H9 (cell line): ENCODE data around the gene TTC7B. TPM values are rescaled to one million over a fixed set of nuclear protein-coding genes. Genes with fewer than 3 reads are reported as not detected.

Experiments
- DNase-seq: peaks from one replicate; pipeline ENCODE4 v3.0.0-alpha.2; 2017
- H2AFZ ChIP-seq: one replicate; pipeline ENCODE4 v1.6.1; 2013; ENCODE audit warnings: mild to moderate bottlenecking, low read length, control low read depth, moderate library complexity
- H2AK5ac ChIP-seq: 2 replicates; pipeline ENCODE4 v1.6.1; 2013; ENCODE audit warnings: low read length, control low read depth, mixed read lengths; ENCODE audit not compliant: insufficient read length
- H2BK120ac ChIP-seq: one replicate; pipeline ENCODE4 v1.6.1; 2013; ENCODE audit warnings: low read depth, mild to moderate bottlenecking, low read length, control low read depth, inconsistent platforms; ENCODE audit not compliant: poor library complexity, severe bottlenecking
- H2BK12ac ChIP-seq: 2 replicates; pipeline ENCODE4 v1.6.1; 2013; ENCODE audit warnings: low read length, control low read depth, mixed read lengths, low read depth; ENCODE audit not compliant: insufficient read length
- H2BK15ac ChIP-seq: 2 replicates; pipeline ENCODE4 v1.6.1; 2013; ENCODE audit warnings: low read depth, low read length, control low read depth
- H2BK20ac ChIP-seq: one replicate; pipeline ENCODE4 v1.6.1; 2013; ENCODE audit warnings: low read depth, mild to moderate bottlenecking, low read length, control low read depth, inconsistent platforms; ENCODE audit not compliant: poor library complexity, severe bottlenecking
- H2BK5ac ChIP-seq: 2 replicates; pipeline ENCODE4 v1.6.1; 2013; ENCODE audit warnings: low read length, control low read depth, mixed read lengths; ENCODE audit not compliant: insufficient read length
- H3K14ac ChIP-seq: 2 replicates; pipeline ENCODE4 v1.6.1; 2013; ENCODE audit warnings: low read length, control low read depth; ENCODE audit not compliant: insufficient read depth
- H3K18ac ChIP-seq: 2 replicates; pipeline ENCODE4 v1.6.1; 2013; ENCODE audit warnings: low read depth, mild to moderate bottlenecking, mixed read lengths, low read length, control low read depth; ENCODE audit not compliant: insufficient read length
- H3K23ac ChIP-seq: 2 replicates; pipeline ENCODE4 v1.6.1; 2013; ENCODE audit warnings: low read length, control low read depth, mixed read lengths, low read depth; ENCODE audit not compliant: insufficient read length
- H3K23me2 ChIP-seq: 2 replicates; pipeline ENCODE4 v1.6.1; 2013; ENCODE audit warnings: low read depth, mild to moderate bottlenecking, mixed read lengths, low read length, control low read depth; ENCODE audit not compliant: insufficient read length, poor library complexity, severe bottlenecking
- H3K27ac ChIP-seq: 2 replicates; pipeline ENCODE4 v1.5.1; 2013; ENCODE audit warnings: low read length, control low read depth, mixed read lengths, low read depth; ENCODE audit not compliant: insufficient read length
- H3K27me3 ChIP-seq: 2 replicates; pipeline ENCODE4 v1.6.1; 2013; ENCODE audit warnings: low read length, control low read depth, inconsistent platforms; ENCODE audit not compliant: insufficient read depth
- H3K4ac ChIP-seq: 2 replicates; pipeline ENCODE4 v1.6.1; 2013; ENCODE audit warnings: low read depth, mild to moderate bottlenecking, control low read depth, inconsistent platforms, low read length, moderate library complexity
- H3K4me1 ChIP-seq: 2 replicates; pipeline ENCODE4 v1.6.1; 2013; ENCODE audit warnings: low read length, control low read depth, inconsistent platforms; ENCODE audit not compliant: insufficient read depth
- H3K4me2 ChIP-seq: 2 replicates; pipeline ENCODE4 v1.6.1; 2013; ENCODE audit warnings: low read length, control low read depth, mixed read lengths; ENCODE audit not compliant: insufficient read length, insufficient read depth
- H3K56ac ChIP-seq: 2 replicates; pipeline ENCODE4 v1.6.1; 2013; ENCODE audit warnings: low read depth, mild to moderate bottlenecking, mixed read lengths, low read length, control low read depth; ENCODE audit not compliant: insufficient read length
- H3K79me1 ChIP-seq: 2 replicates; pipeline ENCODE4 v1.6.1; 2013; ENCODE audit warnings: low read depth, mild to moderate bottlenecking, moderate library complexity, low read length, control low read depth, inconsistent platforms; ENCODE audit not compliant: insufficient read depth, poor library complexity, severe bottlenecking
- H3K79me2 ChIP-seq: 2 replicates; pipeline ENCODE4 v1.6.1; 2013; ENCODE audit warnings: low read length, control low read depth, inconsistent platforms; ENCODE audit not compliant: insufficient read depth
- H3K9ac ChIP-seq: 2 replicates; pipeline ENCODE4 v1.6.1; 2013; ENCODE audit warnings: low read length, control low read depth, mixed read lengths; ENCODE audit not compliant: insufficient read length; ENCODE audit errors: extremely low read depth
- H3K9me3 ChIP-seq: one replicate; pipeline ENCODE4 v1.6.1; 2013; ENCODE audit warnings: low read depth, low read length, inconsistent platforms; ENCODE audit not compliant: control insufficient read depth
- H3T11ph ChIP-seq: one replicate; pipeline ENCODE4 v1.6.1; 2013; ENCODE audit warnings: mild to moderate bottlenecking, low read length, control low read depth, inconsistent platforms
- H4K20me1 ChIP-seq: one replicate; pipeline ENCODE4 v1.6.1; 2013; ENCODE audit not compliant: control insufficient read depth, insufficient read length, insufficient read depth
- H4K5ac ChIP-seq: 2 replicates; pipeline ENCODE4 v1.6.1; 2013; ENCODE audit warnings: low read depth, mild to moderate bottlenecking, mixed read lengths, low read length, control low read depth; ENCODE audit not compliant: insufficient read length
- H4K8ac ChIP-seq: replicated peaks from 2 replicates; pipeline ENCODE4 v1.6.1; 2013; ENCODE audit warnings: low read length, control low read depth, mixed read lengths, low read depth; ENCODE audit not compliant: insufficient read length
- H4K91ac ChIP-seq: 2 replicates; pipeline ENCODE4 v1.6.1; 2013; ENCODE audit warnings: low read depth, mild to moderate bottlenecking, moderate library complexity, mixed read lengths, low read length, control low read depth; ENCODE audit not compliant: insufficient read length
- H3K27ac Mint-ChIP-seq, 3 experiments: 2 replicates in 2 of 3; 3 replicates in 1 of 3; pipeline ENCODE4 v1.8.0; 2020 to 2021; ENCODE audit warnings: mixed read lengths in 3 of 3, mild to moderate bottlenecking in 1 of 3, moderate library complexity in 1 of 3
- H3K27me3 Mint-ChIP-seq: 2 replicates; pipeline ENCODE4 v1.8.0; 2021; ENCODE audit warnings: low read depth, mild to moderate bottlenecking, moderate library complexity, mixed read lengths
- H3K36me3 Mint-ChIP-seq, 3 experiments: 2 replicates in 2 of 3; 3 replicates in 1 of 3; pipeline ENCODE4 v1.8.0; 2020 to 2021; ENCODE audit warnings: low read depth in 3 of 3, mixed read lengths in 3 of 3; ENCODE audit not compliant: insufficient read depth in 1 of 3
- H3K4me1 Mint-ChIP-seq, 2 experiments: 2 replicates each; pipeline ENCODE4 v1.8.0; 2020; ENCODE audit warnings: mixed read lengths in 2 of 2
- H3K4me3 Mint-ChIP-seq, 2 experiments: 2 replicates in 1 of 2; 3 replicates in 1 of 2; pipeline ENCODE4 v1.8.0; 2020 to 2021; ENCODE audit warnings: mild to moderate bottlenecking in 2 of 2, mixed read lengths in 2 of 2, moderate library complexity in 1 of 2
- H3K9me3 Mint-ChIP-seq, 2 experiments: 2 replicates in 1 of 2; 3 replicates in 1 of 2; pipeline ENCODE4 v1.8.0; 2020; ENCODE audit warnings: mild to moderate bottlenecking in 2 of 2, mixed read lengths in 2 of 2, moderate library complexity in 1 of 2
- WGBS: extraction: QIAGEN DNeasy Blood & Tissue Kit; methylation state at CpG from one replicate; pipeline ENCODE4 v1.1.7; 2013; ENCODE audit warnings: missing lambda C conversion rate, low lambda C conversion rate, mixed read lengths; ENCODE audit not compliant: insufficient read length; ENCODE audit errors: extremely low coverage; 5-methylcytosine and 5-hydroxymethylcytosine counted together
- total RNA-seq: library from RNA; stranded (reverse); gene quantifications from 2 replicates; pipeline ENCODE4 v1.2.1, GENCODE V29; 2021
- TF ChIP-seq, protein P1 (sequence below): fragments of 200-600 bp; sonication (generic); conservative IDR thresholded peaks from 3 replicates; pipeline ENCODE4 v1.8.0; 2021; ENCODE audit warnings: antibody characterized with exemption, mild to moderate bottlenecking

Gene TTC7B
- total RNA-seq, 1 experiment from 2014 or later = 33.7 TPM

DNA sequence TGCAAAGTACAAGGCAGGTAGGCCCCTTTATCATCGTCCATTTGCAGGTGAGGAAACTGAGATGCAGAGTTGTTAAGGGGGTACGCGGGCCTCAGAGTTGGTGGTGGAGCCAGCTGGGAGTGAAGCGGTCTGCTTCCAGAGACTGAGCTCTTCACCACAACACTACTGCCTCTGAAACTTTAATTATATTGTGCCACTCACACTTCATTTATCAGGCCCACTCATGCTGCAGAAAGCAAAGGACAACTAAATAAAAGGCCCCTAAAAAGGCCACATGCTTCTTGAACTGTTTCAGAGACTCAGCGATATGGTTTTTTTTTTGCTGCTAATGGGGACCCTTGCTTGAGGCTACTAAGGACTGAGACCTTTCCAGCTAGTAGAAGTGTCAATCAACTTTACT lies 153.1 kb downstream of the TTC7B start:
- Mint-ChIP-seq H3K36me3 (no peaks in the 10 kb centered on the region; a peak in 2 of 7 replicates), H3K4me1 (peaks cover 25 to 33% of the 10 kb centered on the region in 2 experiments), H3K27ac (no peak overlapping the region; a peak in 1 of 7 replicates), H3K27me3 (no peaks in the 10 kb centered on the region), H3K4me3 (no peak overlapping the region), H3K9me3 (no peaks in the 10 kb centered on the region)
- Histone ChIP-seq H3K14ac (no peak overlapping the region), H4K20me1 (no peaks in the 10 kb centered on the region), H3K9me3 (no peaks in the 10 kb centered on the region), H4K5ac (no peak overlapping the region), H4K91ac (no peak overlapping the region), H3K23me2 (no peaks in the 10 kb centered on the region), H2BK20ac (no peak overlapping the region), H3K4me1 (no peaks in the 10 kb centered on the region; the same call in 1 of the 2 replicates), H3K23ac (no peak overlapping the region), H3K56ac (no peak overlapping the region), H3T11ph (no peak overlapping the region), H2AFZ (no peak overlapping the region), H4K8ac (no peak overlapping the region), H3K79me1 (no peaks in the 10 kb centered on the region), H3K79me2 (no peaks in the 10 kb centered on the region), H3K4ac (no peak overlapping the region), H2BK12ac (no peak overlapping the region), H3K27ac (no peak overlapping the region), H3K4me2 (no peak overlapping the region), H2BK15ac (no peak overlapping the region), H3K9ac (no peak overlapping the region), H2BK5ac (no peak overlapping the region), H2AK5ac (no peak overlapping the region), H3K18ac (no peak overlapping the region), H2BK120ac (no peak overlapping the region), H3K27me3 (no peaks in the 10 kb centered on the region)
- no peak for DNase-seq
- WGBS = no CpG with 5 or more reads among the region's 5 CpGs
- TF ChIP-seq, protein P1, sequence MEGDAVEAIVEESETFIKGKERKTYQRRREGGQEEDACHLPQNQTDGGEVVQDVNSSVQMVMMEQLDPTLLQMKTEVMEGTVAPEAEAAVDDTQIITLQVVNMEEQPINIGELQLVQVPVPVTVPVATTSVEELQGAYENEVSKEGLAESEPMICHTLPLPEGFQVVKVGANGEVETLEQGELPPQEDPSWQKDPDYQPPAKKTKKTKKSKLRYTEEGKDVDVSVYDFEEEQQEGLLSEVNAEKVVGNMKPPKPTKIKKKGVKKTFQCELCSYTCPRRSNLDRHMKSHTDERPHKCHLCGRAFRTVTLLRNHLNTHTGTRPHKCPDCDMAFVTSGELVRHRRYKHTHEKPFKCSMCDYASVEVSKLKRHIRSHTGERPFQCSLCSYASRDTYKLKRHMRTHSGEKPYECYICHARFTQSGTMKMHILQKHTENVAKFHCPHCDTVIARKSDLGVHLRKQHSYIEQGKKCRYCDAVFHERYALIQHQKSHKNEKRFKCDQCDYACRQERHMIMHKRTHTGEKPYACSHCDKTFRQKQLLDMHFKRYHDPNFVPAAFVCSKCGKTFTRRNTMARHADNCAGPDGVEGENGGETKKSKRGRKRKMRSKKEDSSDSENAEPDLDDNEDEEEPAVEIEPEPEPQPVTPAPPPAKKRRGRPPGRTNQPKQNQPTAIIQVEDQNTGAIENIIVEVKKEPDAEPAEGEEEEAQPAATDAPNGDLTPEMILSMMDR = no peak
